ENCODE measurements around the gene SHH. TPM values are rescaled to one million over a fixed set of nuclear protein-coding genes. Genes with fewer than 3 reads are reported as not detected.

Gene SHH
- total and polyA plus RNA-seq, 3 donors from 2014 or later = 0.06 to 1.0 TPM; not detected in 1

DNA sequence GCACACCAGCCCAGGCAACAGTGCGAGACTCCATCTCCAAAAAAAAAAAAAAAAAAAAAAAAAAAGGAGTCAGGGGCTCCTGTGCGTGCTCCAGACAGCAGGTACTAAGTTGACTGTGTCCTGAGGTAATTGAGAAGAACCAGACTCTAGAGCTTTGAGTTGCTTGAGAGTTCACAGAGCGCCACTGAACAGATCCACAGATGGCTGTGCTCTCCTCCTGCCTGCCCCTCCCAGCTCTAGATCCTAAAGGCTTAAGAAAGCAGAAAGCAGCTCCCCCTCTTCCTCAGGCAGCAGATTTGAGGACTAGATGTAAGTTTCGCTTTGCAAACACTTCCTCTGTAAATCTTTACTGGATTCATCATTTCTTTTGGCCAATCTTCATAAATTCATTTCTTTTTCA is 38.7 kb downstream of the SHH start:
- 93 to 97% methylated on average over 4 of the region's 4 CpGs for WGBS, 2 donors
- no peak for DNase-seq
- Histone ChIP-seq H3K9me3 (no peaks in the 10 kb centered on the region), H3K4me1 (no peaks in the 10 kb centered on the region), H3K36me3 (ENCODE audit: low read depth, missing control alignments) (no peaks in the 10 kb centered on the region), H3K27me3 (no peaks in the 10 kb centered on the region), H3K27ac (no peak overlapping the region), H3K4me3 (no peak overlapping the region)
- TF ChIP-seq, protein P1, sequence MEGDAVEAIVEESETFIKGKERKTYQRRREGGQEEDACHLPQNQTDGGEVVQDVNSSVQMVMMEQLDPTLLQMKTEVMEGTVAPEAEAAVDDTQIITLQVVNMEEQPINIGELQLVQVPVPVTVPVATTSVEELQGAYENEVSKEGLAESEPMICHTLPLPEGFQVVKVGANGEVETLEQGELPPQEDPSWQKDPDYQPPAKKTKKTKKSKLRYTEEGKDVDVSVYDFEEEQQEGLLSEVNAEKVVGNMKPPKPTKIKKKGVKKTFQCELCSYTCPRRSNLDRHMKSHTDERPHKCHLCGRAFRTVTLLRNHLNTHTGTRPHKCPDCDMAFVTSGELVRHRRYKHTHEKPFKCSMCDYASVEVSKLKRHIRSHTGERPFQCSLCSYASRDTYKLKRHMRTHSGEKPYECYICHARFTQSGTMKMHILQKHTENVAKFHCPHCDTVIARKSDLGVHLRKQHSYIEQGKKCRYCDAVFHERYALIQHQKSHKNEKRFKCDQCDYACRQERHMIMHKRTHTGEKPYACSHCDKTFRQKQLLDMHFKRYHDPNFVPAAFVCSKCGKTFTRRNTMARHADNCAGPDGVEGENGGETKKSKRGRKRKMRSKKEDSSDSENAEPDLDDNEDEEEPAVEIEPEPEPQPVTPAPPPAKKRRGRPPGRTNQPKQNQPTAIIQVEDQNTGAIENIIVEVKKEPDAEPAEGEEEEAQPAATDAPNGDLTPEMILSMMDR (IDR thresholded peaks at IDR 0.05) = no peak
- TF ChIP-seq POLR2A (IDR thresholded peaks at IDR 0.05) = no peak
- intact Hi-C loops (cut with DNase I; ENCODE audit: low total_unique reads) = loop anchor here (10.0 kb wide), 1 partner anchor 179 kb away; no protein-coding TSS in a partner anchor

DNA sequence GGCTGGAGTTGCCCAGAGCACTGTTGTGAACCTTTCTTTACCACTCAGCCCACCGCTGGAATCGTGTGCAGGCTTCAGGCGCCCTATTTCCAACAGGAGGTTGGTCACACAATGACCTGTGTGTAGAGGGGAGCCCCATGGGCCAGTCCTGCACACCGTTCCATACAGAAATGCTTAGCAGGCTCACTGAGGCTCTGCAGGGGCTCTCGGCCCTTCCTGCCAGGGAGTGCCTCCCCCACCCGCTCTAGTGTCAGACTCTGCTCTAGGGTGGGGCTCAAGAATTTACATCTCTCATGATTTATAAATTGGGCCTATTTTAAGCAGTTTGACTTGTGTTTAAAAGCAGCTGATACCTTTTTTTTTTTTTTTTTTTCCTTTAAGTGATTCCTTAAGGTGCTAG is 42.0 kb downstream of the SHH start:
- no peak for TF ChIP-seq POLR2A (IDR thresholded peaks at IDR 0.05)
- 86 to 94% methylated on average over 3 to 6 of the region's 6 CpGs for WGBS, 2 donors
- H3K36me3 ChIP-seq (ENCODE audit: low read depth, missing control alignments) = no peaks in the 10 kb centered on the region
- H3K27ac ChIP-seq = no peak overlapping the region
- no peak for DNase-seq
- no peak overlapping the region for H3K4me3 ChIP-seq
- intact Hi-C loops (cut with DNase I; ENCODE audit: low total_unique reads) = loop anchor here (10.0 kb wide), 1 partner anchor 175 kb away; no protein-coding TSS in a partner anchor
- no peaks in the 10 kb centered on the region for H3K4me1 ChIP-seq
- H3K9me3 ChIP-seq = no peaks in the 10 kb centered on the region
- H3K27me3 ChIP-seq = no peaks in the 10 kb centered on the region

DNA sequence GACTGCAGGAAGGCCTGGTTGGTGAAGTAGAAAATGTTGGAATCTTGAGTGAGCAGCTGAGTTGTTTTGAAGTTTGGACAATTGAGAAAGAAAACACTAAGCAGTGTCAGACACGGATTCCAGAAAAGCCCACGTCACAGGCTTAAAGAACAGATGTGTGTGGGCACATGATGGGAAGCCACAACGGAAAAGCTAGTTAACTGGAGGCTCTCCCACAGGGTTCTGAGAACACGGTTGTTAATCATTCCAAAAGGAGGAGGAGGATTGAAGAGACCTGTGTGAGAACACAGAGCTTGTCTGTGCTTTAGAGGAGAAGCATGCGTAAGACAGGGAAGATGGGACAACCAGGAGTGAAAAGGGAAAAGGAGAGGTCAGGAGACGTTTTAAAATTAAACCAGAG is 42.6 kb downstream of the SHH start:
- no peaks in the 10 kb centered on the region for H3K36me3 ChIP-seq (ENCODE audit: low read depth, missing control alignments)
- no peak for TF ChIP-seq POLR2A (IDR thresholded peaks at IDR 0.05)
- WGBS, 2 donors = 62 to 63% methylated on average over 6 of the region's 6 CpGs
- H3K27me3 ChIP-seq = no peaks in the 10 kb centered on the region
- intact Hi-C loops (cut with DNase I; ENCODE audit: low total_unique reads) = loop anchor here (10.0 kb wide), 1 partner anchor 175 kb away; no protein-coding TSS in a partner anchor
- H3K4me1 ChIP-seq = no peaks in the 10 kb centered on the region
- no peak overlapping the region for H3K27ac ChIP-seq
- H3K4me3 ChIP-seq = no peak overlapping the region
- no peaks in the 10 kb centered on the region for H3K9me3 ChIP-seq
- no peak for DNase-seq

DNA sequence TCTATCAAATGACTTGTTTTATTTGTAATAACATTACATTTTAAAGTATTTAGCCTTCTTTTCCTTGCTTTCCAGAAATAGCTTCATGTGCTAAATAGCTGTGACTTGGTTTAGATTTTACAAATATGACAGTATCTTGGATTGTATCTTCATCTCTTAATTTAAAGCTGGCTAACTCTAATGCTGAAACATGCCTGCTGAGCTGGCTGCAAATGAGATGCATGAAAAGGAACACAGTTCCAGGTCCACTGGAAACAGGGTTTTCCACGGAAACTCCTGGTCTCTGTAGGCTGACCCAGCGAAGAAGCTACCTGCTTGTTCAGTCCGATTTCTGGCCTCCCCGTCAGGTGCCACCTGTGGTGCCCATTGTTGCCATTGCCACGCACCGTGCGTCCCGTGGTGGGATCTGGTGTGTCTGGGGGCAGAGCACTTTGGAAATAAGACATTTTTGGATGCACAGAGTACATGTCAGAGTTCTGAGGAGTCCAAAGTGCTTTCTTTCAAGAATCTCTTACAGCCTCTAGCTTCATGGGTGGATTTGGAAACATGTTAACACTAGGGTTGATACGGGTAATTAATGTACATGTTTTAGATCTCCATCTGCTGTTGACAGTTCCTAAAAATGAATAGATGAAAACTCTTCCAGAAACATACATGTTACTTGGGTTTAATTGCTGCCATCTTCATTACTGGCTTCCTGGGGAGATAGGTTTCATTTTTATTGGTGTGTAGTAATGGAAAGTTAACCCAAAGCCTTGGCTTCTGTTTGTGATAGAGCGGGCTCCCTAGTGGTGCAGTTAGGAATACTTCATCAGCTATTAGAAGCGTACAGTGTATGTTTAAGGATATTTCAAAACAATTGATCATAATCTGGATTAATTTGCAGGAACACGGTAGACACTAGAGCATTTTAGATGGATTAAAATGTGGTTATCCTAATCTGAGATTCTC is 45.0 kb downstream of the SHH start:
- no peak overlapping the region for H3K4me3 ChIP-seq
- no peak for DNase-seq
- no peaks in the 10 kb centered on the region for H3K9me3 ChIP-seq
- H3K27me3 ChIP-seq = no peaks in the 10 kb centered on the region
- TF ChIP-seq, protein P1 (IDR thresholded peaks at IDR 0.05) = no peak
- TF ChIP-seq POLR2A (IDR thresholded peaks at IDR 0.05) = no peak
- H3K4me1 ChIP-seq = no peaks in the 10 kb centered on the region
- intact Hi-C loops (cut with DNase I; ENCODE audit: low total_unique reads) = no loop called here
- no peak overlapping the region for H3K27ac ChIP-seq
- no peaks in the 10 kb centered on the region for H3K36me3 ChIP-seq (ENCODE audit: low read depth, missing control alignments)
- WGBS, 2 donors = 93 to 94% methylated on average over 12 of the region's 12 CpGs

DNA sequence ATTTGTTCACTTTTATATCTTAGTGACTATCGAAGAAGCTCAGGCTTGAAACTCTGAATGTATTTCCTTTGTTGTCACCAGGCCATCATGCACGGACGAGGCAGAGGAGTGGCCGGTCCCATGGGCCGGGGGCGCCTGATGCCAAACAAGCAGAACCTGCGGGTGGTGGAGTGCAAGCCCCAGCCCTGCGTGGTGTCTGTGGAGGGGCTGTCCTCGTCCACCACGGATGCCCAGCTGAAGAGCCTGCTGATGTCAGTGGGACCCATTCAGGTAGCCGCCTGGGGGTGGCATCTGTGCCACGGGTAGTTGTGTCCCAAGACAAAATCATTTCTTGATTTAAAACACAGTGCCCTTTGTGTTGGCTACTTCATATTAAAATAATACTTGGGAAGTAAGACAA is 45.9 kb downstream of the SHH start:
- H3K4me3 ChIP-seq = no peak overlapping the region
- no peaks in the 10 kb centered on the region for H3K27me3 ChIP-seq
- TF ChIP-seq POLR2A (IDR thresholded peaks at IDR 0.05) = no peak
- TF ChIP-seq, protein P1 (IDR thresholded peaks at IDR 0.05) = no peak
- intact Hi-C loops (cut with DNase I; ENCODE audit: low total_unique reads) = no loop called here
- H3K36me3 ChIP-seq (ENCODE audit: low read depth, missing control alignments) = no peaks in the 10 kb centered on the region
- H3K4me1 ChIP-seq = no peaks in the 10 kb centered on the region
- no peak overlapping the region for H3K27ac ChIP-seq
- WGBS, 2 donors = 85 to 89% methylated on average over 12 of the region's 12 CpGs
- DNase-seq = no peak
- no peaks in the 10 kb centered on the region for H3K9me3 ChIP-seq

Measured in testis (tissue), 3 donors.